ENCODE measurements around the gene GALNTL6.

Gene GALNTL6

GRCh38 chr4:171794528-171794927, 18.7 kb upstream of the GALNTL6 start:
- no peak for DNase-seq (ENCODE audit: low spot score)
- in situ Hi-C loops (cut with MboI; ENCODE audit: low sequenced_read_pairs, unreplicated experiment) = no loop called here
- no peak for TF ChIP-seq CTCF (IDR thresholded peaks at IDR 0.05; ENCODE audit: borderline replicate concordance, control extremely low read depth, extremely low read depth, insufficient read depth, missing control alignments)

GRCh38 chr4:171809854-171810253, 3.4 kb upstream of the GALNTL6 start:
- in situ Hi-C loops (cut with MboI; ENCODE audit: low sequenced_read_pairs, unreplicated experiment) = no loop called here
- TF ChIP-seq CTCF (IDR thresholded peaks at IDR 0.05; ENCODE audit: borderline replicate concordance, control extremely low read depth, extremely low read depth, insufficient read depth, missing control alignments) = no peak

GRCh38 chr4:171812333-171812664, 905 bp upstream of the GALNTL6 start:
- no peak for DNase-seq (ENCODE audit: low spot score)
- TF ChIP-seq CTCF (IDR thresholded peaks at IDR 0.05; ENCODE audit: borderline replicate concordance, control extremely low read depth, extremely low read depth, insufficient read depth, missing control alignments) = no peak
- in situ Hi-C loops (cut with MboI; ENCODE audit: low sequenced_read_pairs, unreplicated experiment) = no loop called here

More at GRCh38 chr4:171809854-171810253, 3.4 kb upstream of the GALNTL6 start:
- no peak for DNase-seq (ENCODE audit: low spot score)

GRCh38 chr4:171813526-171814250, 484 bp downstream of the GALNTL6 start:
- no peak for DNase-seq (ENCODE audit: low spot score)
- TF ChIP-seq CTCF (IDR thresholded peaks at IDR 0.05; ENCODE audit: borderline replicate concordance, control extremely low read depth, extremely low read depth, insufficient read depth, missing control alignments) = no peak
- in situ Hi-C loops (cut with MboI; ENCODE audit: low sequenced_read_pairs, unreplicated experiment) = no loop called here

GRCh38 chr4:171814545-171814944, 1.3 kb downstream of the GALNTL6 start:
- in situ Hi-C loops (cut with MboI; ENCODE audit: low sequenced_read_pairs, unreplicated experiment) = no loop called here
- TF ChIP-seq CTCF (IDR thresholded peaks at IDR 0.05; ENCODE audit: borderline replicate concordance, control extremely low read depth, extremely low read depth, insufficient read depth, missing control alignments) = no peak

GRCh38 chr4:171817026-171817425, 3.8 kb downstream of the GALNTL6 start:
- in situ Hi-C loops (cut with MboI; ENCODE audit: low sequenced_read_pairs, unreplicated experiment) = no loop called here
- TF ChIP-seq CTCF (IDR thresholded peaks at IDR 0.05; ENCODE audit: borderline replicate concordance, control extremely low read depth, extremely low read depth, insufficient read depth, missing control alignments) = no peak
- DNase-seq (ENCODE audit: low spot score) = no peak

More at GRCh38 chr4:171814545-171814944, 1.3 kb downstream of the GALNTL6 start:
- no peak for DNase-seq (ENCODE audit: low spot score)

All from GM13976 (cell line).